Hepatocyte (in vitro differentiated cells): Measurements from ENCODE around the gene EIF4E3. TPM values are rescaled to one million over a fixed set of nuclear protein-coding genes. Genes with fewer than 3 reads are reported as not detected.

Experiments
- DNase-seq: peaks from one replicate; pipeline ENCODE4 v3.0.0-alpha.2; 2016; ENCODE audit warnings: low spot score
- H2AFZ ChIP-seq: fragments of 200-600 bp; sonication (generic); 2 replicates; pipeline ENCODE4 v1.6.0; 2016; ENCODE audit warnings: antibody characterized with exemption, mild to moderate bottlenecking
- H3K27ac ChIP-seq: fragments of 200-600 bp; sonication (generic); 2 replicates; pipeline ENCODE4 v1.5.1; 2016; ENCODE audit warnings: mild to moderate bottlenecking
- H3K27me3 ChIP-seq: fragments of 200-600 bp; sonication (generic); 2 replicates; pipeline ENCODE4 v1.6.1; 2016
- H3K36me3 ChIP-seq: fragments of 200-600 bp; sonication (generic); replicated peaks from 2 replicates; pipeline ENCODE4 v1.5.1; 2016; ENCODE audit warnings: low read depth; ENCODE audit not compliant: insufficient read depth
- H3K4me1 ChIP-seq: fragments of 200-600 bp; sonication (generic); 2 replicates; pipeline ENCODE4 v1.5.1; 2016; ENCODE audit warnings: mild to moderate bottlenecking, moderate library complexity; ENCODE audit not compliant: insufficient read depth
- H3K4me2 ChIP-seq: fragments of 200-600 bp; sonication (generic); 2 replicates; pipeline ENCODE4 v1.6.0; 2016
- H3K4me3 ChIP-seq: fragments of 200-600 bp; sonication (generic); 2 replicates; pipeline ENCODE4 v1.5.1; 2016; ENCODE audit warnings: mild to moderate bottlenecking
- H3K79me2 ChIP-seq: fragments of 200-600 bp; sonication (generic); 2 replicates; pipeline ENCODE4 v1.6.0; 2017; ENCODE audit warnings: mild to moderate bottlenecking
- H3K9me2 ChIP-seq: fragments of 200-600 bp; sonication (generic); replicated peaks from 2 replicates; pipeline ENCODE4 v1.6.0; 2017; ENCODE audit warnings: mild to moderate bottlenecking; ENCODE audit not compliant: insufficient read depth
- H3K9me3 ChIP-seq: fragments of 200-600 bp; sonication (generic); 2 replicates; pipeline ENCODE4 v1.5.1; 2016; ENCODE audit warnings: low read depth, mild to moderate bottlenecking
- H4K20me1 ChIP-seq: fragments of 200-600 bp; sonication (generic); 2 replicates; pipeline ENCODE4 v1.6.0; 2016; ENCODE audit warnings: mild to moderate bottlenecking; ENCODE audit not compliant: insufficient read depth, poor library complexity, severe bottlenecking
- CTCF ChIP-seq: fragments of 200-600 bp; sonication (generic); IDR thresholded peaks from 2 replicates; pipeline ENCODE4 v1.5.1; 2016; ENCODE audit warnings: antibody characterized with exemption, mild to moderate bottlenecking; ENCODE audit not compliant: poor library complexity
- EZH2 ChIP-seq: fragments of 200-600 bp; sonication (generic); IDR thresholded peaks from 2 replicates; pipeline ENCODE4 v1.6.1; 2016; ENCODE audit warnings: antibody characterized with exemption, mild to moderate bottlenecking, borderline replicate concordance
- EZH2phosphoT487 ChIP-seq: fragments of 200-600 bp; sonication (generic); IDR thresholded peaks from one replicate; pipeline ENCODE4 v1.6.1; 2018; ENCODE audit warnings: antibody characterized with exemption, mild to moderate bottlenecking, low read depth, moderate library complexity; ENCODE audit not compliant: unreplicated experiment, severe bottlenecking
- WGBS: methylation state at CpG from one replicate; pipeline ENCODE4 v1.1.6; 2016; ENCODE audit warnings: low lambda C conversion rate; ENCODE audit errors: missing lambda C conversion rate; 5-methylcytosine and 5-hydroxymethylcytosine counted together
- polyA plus RNA-seq: library from polyadenylated mRNA; unstranded; fragments of >200 nt; fragmentation: Nextera tagmentation; extraction: Ambion mirVana; gene quantifications from 2 replicates; pipeline ENCODE4 v1.2.1, GENCODE V29; 2016
- total RNA-seq: library from RNA; depleted of rRNA; stranded (reverse); fragments of >200 nt; gene quantifications from 2 replicates; pipeline ENCODE4 v1.2.3, GENCODE V29; 2014

The EIF4E3 gene
- total and polyA plus RNA-seq, 2 experiments from 2014 or later: 4.1 to 7.4 TPM

GRCh38 chr3:71684046-71684756, 41.0 kb downstream of the EIF4E3 start:
- no peaks in the 10 kb centered on the region for H3K9me3 ChIP-seq
- H3K27ac ChIP-seq: no peak overlapping the region
- no peaks in the 10 kb centered on the region for H3K27me3 ChIP-seq
- no peak overlapping the region for H3K4me3 ChIP-seq
- H3K9me2 ChIP-seq: no peaks in the 10 kb centered on the region
- no peaks in the 10 kb centered on the region for H4K20me1 ChIP-seq
- H3K79me2 ChIP-seq: no peaks in the 10 kb centered on the region
- no peak for TF ChIP-seq EZH2phosphoT487
- no peaks in the 10 kb centered on the region for H3K36me3 ChIP-seq
- H2AFZ ChIP-seq: no peak overlapping the region
- WGBS: 85% methylated on average over 7 of the region's 7 CpGs
- H3K4me2 ChIP-seq: no peak overlapping the region
- peaks cover 21% of the 10 kb centered on the region for H3K4me1 ChIP-seq
- no peak for DNase-seq

- Histone ChIP-seq H3K27ac (no peak overlapping the region), H4K20me1 (no peaks in the 10 kb centered on the region), H3K79me2 (no peaks in the 10 kb centered on the region), H3K4me2 (peak overlapping the region; percentile 48), H3K36me3 (no peaks in the 10 kb centered on the region), H3K27me3 (no peaks in the 10 kb centered on the region), H3K9me2 (no peaks in the 10 kb centered on the region), H3K4me3 (no peak overlapping the region), H2AFZ (no peak overlapping the region), H3K4me1 (peaks cover 14% of the 10 kb centered on the region), H3K9me3 (no peaks in the 10 kb centered on the region)
- TF ChIP-seq CTCF: peak; percentile 88
- TF ChIP-seq EZH2: no peak
- TF ChIP-seq EZH2phosphoT487: no peak
- WGBS: 32% methylated on average over 7 of the region's 7 CpGs
- DNase-seq: peak; percentile 74
Measured at GRCh38 chr3:71681224-71681668, 44.0 kb downstream of the EIF4E3 start.

- DNase-seq: peak; percentile 42
- 48% methylated on average over 1 of the region's 1 CpG for WGBS
- Histone ChIP-seq H3K4me2 (peak overlapping the region; percentile 48), H4K20me1 (no peaks in the 10 kb centered on the region), H3K9me3 (no peaks in the 10 kb centered on the region), H3K4me1 (peaks cover 14% of the 10 kb centered on the region), H3K79me2 (no peaks in the 10 kb centered on the region), H2AFZ (no peak overlapping the region), H3K4me3 (no peak overlapping the region), H3K36me3 (no peaks in the 10 kb centered on the region), H3K27ac (no peak overlapping the region), H3K27me3 (no peaks in the 10 kb centered on the region), H3K9me2 (no peaks in the 10 kb centered on the region)
- no peak for TF ChIP-seq EZH2phosphoT487
- no peak for TF ChIP-seq EZH2
- TF ChIP-seq CTCF: no peak
Measured at GRCh38 chr3:71680603-71681002, 44.6 kb downstream of the EIF4E3 start.

GRCh38 chr3:71676931-71677330, 48.3 kb downstream of the EIF4E3 start:
- Histone ChIP-seq H3K4me1 (peaks cover 11% of the 10 kb centered on the region), H3K27me3 (no peaks in the 10 kb centered on the region), H3K9me3 (no peaks in the 10 kb centered on the region), H3K4me2 (no peak overlapping the region), H2AFZ (no peak overlapping the region), H4K20me1 (no peaks in the 10 kb centered on the region), H3K36me3 (no peaks in the 10 kb centered on the region), H3K27ac (no peak overlapping the region), H3K9me2 (no peaks in the 10 kb centered on the region), H3K4me3 (no peak overlapping the region), H3K79me2 (no peaks in the 10 kb centered on the region)
- DNase-seq: no peak
- 64% methylated on average over 2 of the region's 2 CpGs for WGBS
- TF ChIP-seq CTCF (no peak), EZH2 (no peak), EZH2phosphoT487 (no peak)
